LNCaP clone FGC (cell line): ENCODE measurements around the gene METTL15.
"Not testable (repeated sequence)": the region's sequence is repeated elsewhere in the genome, so short reads cannot be mapped to it uniquely, and the experiment has no call there.

ENCODE experiments used
- DNase-seq: peaks from one replicate; pipeline ENCODE4 v3.0.0-alpha.2; 2011; ENCODE audit warnings: low read depth
- H3K4me3 ChIP-seq: 2 replicates; pipeline ENCODE4 v1.5.1; 2011; ENCODE audit warnings: mild to moderate bottlenecking, low read depth, low read length, control low read depth
- TF ChIP-seq, protein P1 (sequence below): IDR thresholded peaks from 2 replicates; pipeline ENCODE4 v1.5.1; 2012; ENCODE audit warnings: mild to moderate bottlenecking; ENCODE audit not compliant: control insufficient read depth, insufficient read depth; ENCODE audit errors: extremely low read depth

Gene METTL15

DNA sequence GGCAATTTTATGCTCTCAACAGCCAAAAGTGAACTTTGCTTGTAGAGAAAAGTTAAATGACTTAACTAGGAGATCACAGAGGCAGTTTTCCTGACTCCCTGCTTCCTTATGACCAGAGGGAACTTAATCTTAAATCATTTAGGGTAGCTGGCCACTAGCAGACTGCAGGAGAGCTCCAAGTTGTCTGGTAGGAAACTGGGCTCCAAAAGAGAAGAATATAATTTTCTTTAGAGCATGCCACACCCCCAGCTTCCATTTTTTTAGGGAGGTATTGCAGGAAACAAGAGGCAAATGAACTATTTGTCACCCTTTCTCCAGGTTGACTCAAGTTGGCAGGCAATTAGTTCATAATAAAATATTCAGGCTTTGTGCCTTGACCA, 2.6 kb downstream of the METTL15 start:
- no peak for DNase-seq
- peak overlapping the region; percentile 87 for H3K4me3 ChIP-seq
- TF ChIP-seq, protein P1, sequence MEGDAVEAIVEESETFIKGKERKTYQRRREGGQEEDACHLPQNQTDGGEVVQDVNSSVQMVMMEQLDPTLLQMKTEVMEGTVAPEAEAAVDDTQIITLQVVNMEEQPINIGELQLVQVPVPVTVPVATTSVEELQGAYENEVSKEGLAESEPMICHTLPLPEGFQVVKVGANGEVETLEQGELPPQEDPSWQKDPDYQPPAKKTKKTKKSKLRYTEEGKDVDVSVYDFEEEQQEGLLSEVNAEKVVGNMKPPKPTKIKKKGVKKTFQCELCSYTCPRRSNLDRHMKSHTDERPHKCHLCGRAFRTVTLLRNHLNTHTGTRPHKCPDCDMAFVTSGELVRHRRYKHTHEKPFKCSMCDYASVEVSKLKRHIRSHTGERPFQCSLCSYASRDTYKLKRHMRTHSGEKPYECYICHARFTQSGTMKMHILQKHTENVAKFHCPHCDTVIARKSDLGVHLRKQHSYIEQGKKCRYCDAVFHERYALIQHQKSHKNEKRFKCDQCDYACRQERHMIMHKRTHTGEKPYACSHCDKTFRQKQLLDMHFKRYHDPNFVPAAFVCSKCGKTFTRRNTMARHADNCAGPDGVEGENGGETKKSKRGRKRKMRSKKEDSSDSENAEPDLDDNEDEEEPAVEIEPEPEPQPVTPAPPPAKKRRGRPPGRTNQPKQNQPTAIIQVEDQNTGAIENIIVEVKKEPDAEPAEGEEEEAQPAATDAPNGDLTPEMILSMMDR, result no peak

DNA sequence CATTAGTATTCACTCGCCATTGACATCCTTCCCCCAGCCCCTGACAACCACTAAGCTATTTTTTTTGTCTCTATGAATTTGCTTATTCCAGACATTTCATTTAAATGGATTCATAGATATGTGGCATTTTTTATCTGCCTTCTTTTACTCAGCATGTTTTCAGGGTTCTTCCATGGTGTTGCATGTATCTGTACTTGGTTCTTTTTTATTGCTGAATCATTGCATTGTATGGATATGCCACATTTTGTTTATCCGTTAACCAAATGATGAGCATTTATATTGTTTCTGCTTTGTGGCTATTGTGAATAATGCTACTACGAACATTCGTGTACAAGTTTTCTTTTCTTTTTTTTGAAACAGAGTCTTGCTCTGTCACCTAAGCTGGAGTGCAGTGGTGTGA, 5.9 kb downstream of the METTL15 start:
- no peak for DNase-seq
- no peak overlapping the region for H3K4me3 ChIP-seq
- TF ChIP-seq, protein P1, result no peak

- TF ChIP-seq, protein P1, result no peak
- DNase-seq, result no peak
- H3K4me3 ChIP-seq, result no peak overlapping the region
Observed at GRCh38 chr11:28114731-28115130, 6.5 kb downstream of the METTL15 start.

DNA sequence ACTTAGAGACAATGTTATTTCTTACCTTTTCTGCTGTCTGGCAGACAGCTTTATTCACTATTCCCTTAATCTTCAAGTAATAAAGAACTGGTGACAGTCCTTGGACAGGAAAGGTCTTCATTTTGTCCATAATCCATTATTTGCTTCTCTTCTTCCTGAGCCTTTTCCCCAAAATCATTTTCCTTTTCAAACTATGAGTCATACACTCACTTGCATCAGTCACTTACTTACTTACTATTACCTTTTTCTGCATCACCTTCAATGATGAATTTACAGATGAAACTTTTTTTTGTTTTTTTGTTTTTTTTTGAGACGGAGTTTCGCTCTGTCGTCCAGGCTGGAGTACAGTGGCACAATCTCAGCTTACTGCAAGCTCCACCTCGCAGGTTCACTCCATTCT, 9.5 kb downstream of the METTL15 start:
- TF ChIP-seq, protein P1, result no peak

GRCh38 chr11:28123151-28123581, 15.0 kb downstream of the METTL15 start:
- no peak for DNase-seq
- TF ChIP-seq, protein P1, result no peak
- H3K4me3 ChIP-seq, result no peak overlapping the region

More for the DNA sequence above, 9.5 kb downstream of the METTL15 start:
- H3K4me3 ChIP-seq, result no peak overlapping the region
- DNase-seq, result no peak

- DNase-seq, result no peak
- H3K4me3 ChIP-seq, result no peak overlapping the region
- TF ChIP-seq, protein P1, result no peak
Observed at GRCh38 chr11:28132548-28132947, 24.4 kb downstream of the METTL15 start.

- TF ChIP-seq, protein P1, result no peak
- no peak overlapping the region for H3K4me3 ChIP-seq
- no peak for DNase-seq
Observed at GRCh38 chr11:28133146-28133545, 25.0 kb downstream of the METTL15 start.

DNA sequence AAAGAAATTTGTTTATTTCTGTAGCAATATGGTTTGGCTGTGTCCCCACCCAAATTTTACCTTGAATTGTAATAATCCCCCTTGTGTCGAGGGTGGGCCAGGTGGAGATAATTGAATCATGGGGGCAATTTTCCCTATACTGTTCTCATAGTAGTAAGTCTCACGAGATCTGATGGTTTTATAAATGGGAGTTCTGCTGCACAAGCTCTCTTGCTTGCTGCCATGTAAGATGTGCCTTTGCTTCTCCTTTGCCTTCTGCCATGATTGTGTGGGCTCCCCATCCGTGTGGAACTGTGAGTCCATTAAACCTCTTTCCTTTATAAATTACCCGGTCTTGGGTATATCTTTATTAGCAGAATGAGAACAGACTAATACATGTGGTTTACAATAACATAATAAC, 28.0 kb downstream of the METTL15 start:
- not testable (repeated sequence) for H3K4me3 ChIP-seq, DNase-seq
